ENCODE results near the gene SCARF2.

- TF ChIP-seq CTCF (IDR thresholded peaks at IDR 0.05) (no peak), EP300 (IDR thresholded peaks at IDR 0.05; ENCODE audit: low read depth) (no peak), POLR2AphosphoS5 (IDR thresholded peaks at IDR 0.05) (no peak), POLR2A (IDR thresholded peaks at IDR 0.05) (no peak)
Observed at GRCh38 chr22:20384865-20385264, 52.8 kb downstream of the SCARF2 start.
